GM12891 (cell line): ENCODE results near the gene LDLRAD3.

Experiments used
- POLR2A ChIP-seq: IDR thresholded peaks from 2 replicates; pipeline ENCODE4 v1.6.1; 2011; ENCODE audit warnings: low read depth, low read length, control low read depth
- POLR2AphosphoS5 ChIP-seq: IDR thresholded peaks from 2 replicates; pipeline ENCODE4 v1.6.1; 2011; ENCODE audit warnings: low read depth, low read length, control low read depth
- POU2F2 ChIP-seq: IDR thresholded peaks from 2 replicates; pipeline ENCODE4 v1.6.1; 2011; ENCODE audit warnings: low read depth, mild to moderate bottlenecking, control low read depth, low read length, moderate library complexity
- SPI1 ChIP-seq: IDR thresholded peaks from 2 replicates; pipeline ENCODE4 v1.6.1; 2011; ENCODE audit warnings: low read depth, low read length, control low read depth
- TAF1 ChIP-seq: IDR thresholded peaks from 2 replicates; pipeline ENCODE4 v1.6.1; 2011; ENCODE audit warnings: low read depth, low read length, control low read depth

DNA sequence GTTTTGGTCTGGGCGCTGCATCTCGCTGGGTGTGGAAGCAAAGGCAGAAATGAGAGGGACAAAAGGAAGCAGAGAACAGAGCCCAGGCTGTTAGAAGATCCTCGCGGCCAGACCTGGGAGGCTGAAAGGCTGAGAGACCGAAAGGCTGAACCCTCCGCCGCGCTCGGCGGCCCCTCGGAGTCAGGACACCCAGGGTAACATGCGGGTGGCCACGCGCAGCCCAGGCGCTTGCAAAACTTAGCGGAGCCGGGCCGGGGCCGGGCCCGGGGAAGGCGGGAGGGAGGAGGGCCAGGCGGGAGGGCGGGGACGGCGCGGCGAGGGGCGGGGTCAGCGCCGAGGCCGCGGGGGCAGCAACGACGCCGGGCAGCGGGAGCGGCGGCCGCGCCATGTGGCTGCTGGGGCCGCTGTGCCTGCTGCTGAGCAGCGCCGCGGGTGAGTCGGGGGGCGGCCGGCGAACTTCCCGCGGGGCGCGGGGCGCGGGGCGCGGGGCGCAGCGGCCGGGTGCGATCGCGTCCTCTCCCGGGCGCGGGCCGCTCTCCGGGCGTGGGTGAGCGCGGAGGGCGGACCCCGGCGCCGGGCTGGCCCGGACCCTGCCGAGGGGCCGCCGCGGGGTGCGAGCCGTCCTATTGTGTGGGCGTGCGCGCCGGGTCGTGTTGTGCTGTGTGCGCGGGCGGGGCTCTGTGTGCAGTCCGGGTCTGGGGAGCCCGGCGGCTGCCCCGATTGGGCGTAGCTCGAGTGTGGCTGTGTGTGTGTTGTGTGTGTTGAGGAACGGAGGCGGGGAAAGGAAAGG lies at the start of gene LDLRAD3:
- no peak for TF ChIP-seq POLR2A
- no peak for TF ChIP-seq POLR2AphosphoS5
- TF ChIP-seq TAF1 = no peak
- TF ChIP-seq POU2F2 = no peak
- no peak for TF ChIP-seq SPI1
